Neural cell (in vitro differentiated cells): ENCODE data around the gene GLI3. TPM values are rescaled to one million over a fixed set of nuclear protein-coding genes. Genes with fewer than 3 reads are reported as not detected.

Experiments
- H2AFZ ChIP-seq: fragments of 200-600, 300-800 bp; sonication (generic), shearing (Covaris generic); 2 replicates; pipeline ENCODE4 v1.6.0; 2014; ENCODE audit warnings: low read depth, mild to moderate bottlenecking, antibody characterized with exemption, low read length, moderate library complexity
- H3F3A ChIP-seq: fragments of 200-600 bp; shearing (Covaris generic); 2 replicates; pipeline ENCODE4 v1.6.1; 2016; ENCODE audit warnings: mild to moderate bottlenecking, moderate library complexity, mixed read lengths, antibody characterized with exemption, low read length; ENCODE audit not compliant: insufficient read depth, poor library complexity, severe bottlenecking
- H3K27ac ChIP-seq: fragments of 200-600, 300-800 bp; sonication (generic), shearing (Covaris generic); 2 replicates; pipeline ENCODE4 v1.5.1; 2014; ENCODE audit warnings: mild to moderate bottlenecking, low read length, moderate library complexity
- H3K27me3 ChIP-seq: fragments of 300-800, 200-600 bp; sonication (generic), shearing (Covaris generic); 2 replicates; pipeline ENCODE4 v1.6.0; 2014; ENCODE audit warnings: mild to moderate bottlenecking, low read depth, low read length, moderate library complexity; ENCODE audit not compliant: insufficient read depth
- H3K36me3 ChIP-seq: fragments of 300-800, 200-600 bp; sonication (generic), shearing (Covaris generic); 2 replicates; pipeline ENCODE4 v1.5.1; 2014; ENCODE audit warnings: mild to moderate bottlenecking, antibody characterized with exemption, low read length, moderate library complexity; ENCODE audit not compliant: insufficient read depth
- H3K4me2 ChIP-seq: fragments of 300-800, 200-600 bp; sonication (generic), shearing (Covaris generic); 2 replicates; pipeline ENCODE4 v1.6.0; 2014; ENCODE audit warnings: mild to moderate bottlenecking, low read length
- H3K4me3 ChIP-seq: fragments of 300-800, 200-600 bp; sonication (generic), shearing (Covaris generic); 2 replicates; pipeline ENCODE4 v1.5.1; 2014; ENCODE audit warnings: mild to moderate bottlenecking, low read length, moderate library complexity
- H3K79me2 ChIP-seq: fragments of 200-600 bp; shearing (Covaris generic); replicated peaks from 2 replicates; pipeline ENCODE4 v1.6.0; 2014; ENCODE audit warnings: mild to moderate bottlenecking, low read length, moderate library complexity; ENCODE audit not compliant: insufficient read depth
- H3K9ac ChIP-seq: fragments of 300-800, 200-600 bp; sonication (generic), shearing (Covaris generic); 2 replicates; pipeline ENCODE4 v1.6.1; 2016; ENCODE audit warnings: mild to moderate bottlenecking, low read length, mixed read lengths
- H3K9me2 ChIP-seq: fragments of 200-600 bp; shearing (Covaris generic); 2 replicates; pipeline ENCODE4 v1.6.1; 2016; ENCODE audit warnings: mild to moderate bottlenecking, low read length, mixed read lengths; ENCODE audit not compliant: insufficient read depth
- H3K9me3 ChIP-seq: fragments of 200-600, 300-800 bp; sonication (generic), shearing (Covaris generic); 2 replicates; pipeline ENCODE4 v1.6.1; 2016; ENCODE audit warnings: mild to moderate bottlenecking, mixed run types, low read length, moderate library complexity, mixed read lengths
- H4K20me1 ChIP-seq: fragments of 200-600 bp; shearing (Covaris generic); 2 replicates; pipeline ENCODE4 v1.6.1; 2016; ENCODE audit warnings: mild to moderate bottlenecking, mixed run types; ENCODE audit not compliant: insufficient read depth
- EP300 ChIP-seq: fragments of 450-650 bp; conservative IDR thresholded peaks from 2 replicates; pipeline ENCODE4 v1.6.1; 2014; ENCODE audit warnings: antibody characterized with exemption, mild to moderate bottlenecking, moderate library complexity; ENCODE audit not compliant: poor library complexity, severe bottlenecking
- EZH2 ChIP-seq: fragments of 200-600, 300-800 bp; shearing (Covaris generic), sonication (generic); IDR thresholded peaks from 2 replicates; pipeline ENCODE4 v1.6.1; 2014; ENCODE audit warnings: antibody characterized with exemption, low read length, borderline replicate concordance, mild to moderate bottlenecking; ENCODE audit not compliant: insufficient read depth, poor library complexity, severe bottlenecking
- MXI1 ChIP-seq: fragments of 450-650 bp; conservative IDR thresholded peaks from 2 replicates; pipeline ENCODE4 v1.6.1; 2014; ENCODE audit warnings: antibody characterized with exemption, mild to moderate bottlenecking; ENCODE audit not compliant: poor library complexity, severe bottlenecking
- POLR2AphosphoS5 ChIP-seq: IDR thresholded peaks from 2 replicates; pipeline ENCODE4 v1.6.1; 2012
- RAD21 ChIP-seq: fragments of 450-650 bp; conservative IDR thresholded peaks from 2 replicates; pipeline ENCODE4 v1.6.1; 2014; ENCODE audit warnings: antibody characterized with exemption, mild to moderate bottlenecking, moderate library complexity
- SMC3 ChIP-seq: fragments of 450-650 bp; conservative IDR thresholded peaks from 2 replicates; pipeline ENCODE4 v1.6.1; 2014; ENCODE audit warnings: antibody characterized with exemption, mild to moderate bottlenecking, moderate library complexity; ENCODE audit not compliant: poor library complexity
- TAF1 ChIP-seq: IDR thresholded peaks from 2 replicates; pipeline ENCODE4 v1.6.1; 2012; ENCODE audit warnings: low read depth
- polyA plus RNA-seq: library from polyadenylated mRNA; depleted of rRNA; stranded (reverse); fragments of >200 nt; gene quantifications from 2 replicates; pipeline ENCODE4 v1.2.3, GENCODE V29; 2014
- TF ChIP-seq, protein P1 (sequence below): fragments of 450-650 bp; IDR thresholded peaks from 2 replicates; pipeline ENCODE4 v1.5.1; 2014; ENCODE audit warnings: antibody characterized with exemption, mild to moderate bottlenecking, moderate library complexity; ENCODE audit not compliant: poor library complexity, severe bottlenecking
- TF ChIP-seq, protein P2 (sequence below): IDR thresholded peaks from 2 replicates; pipeline ENCODE4 v1.6.1; 2012; ENCODE audit warnings: borderline replicate concordance

GLI3 gene
- polyA plus RNA-seq, 1 donor from 2014 or later, result 0.19 TPM

DNA sequence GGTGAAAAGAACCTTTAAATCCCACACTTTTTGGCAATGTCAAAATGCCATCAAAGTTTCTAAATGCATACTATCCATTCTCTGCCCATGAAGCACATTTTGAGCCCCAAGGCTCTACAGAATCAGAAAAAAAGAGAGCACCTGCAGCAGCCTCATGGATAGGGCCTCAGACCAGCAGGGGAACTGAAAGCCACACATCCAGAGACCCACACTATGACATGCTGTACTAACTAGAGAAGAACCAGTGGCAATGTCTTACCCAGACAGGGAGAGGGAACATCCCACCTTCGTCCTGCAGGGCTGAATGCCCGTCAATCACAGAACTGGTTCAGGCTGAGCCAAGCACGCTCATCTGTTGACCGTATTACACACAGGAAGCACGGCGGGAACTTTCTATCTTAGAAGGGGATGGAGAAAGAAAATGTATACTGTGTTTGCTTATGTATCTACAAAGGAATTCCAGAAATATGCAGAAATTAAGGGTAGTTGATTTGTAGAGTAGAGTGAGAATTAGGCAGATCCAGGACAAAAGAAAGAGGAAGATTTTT is 237.2 kb downstream of the GLI3 start:
- H4K20me1 ChIP-seq, result no peaks in the 10 kb centered on the region

DNA sequence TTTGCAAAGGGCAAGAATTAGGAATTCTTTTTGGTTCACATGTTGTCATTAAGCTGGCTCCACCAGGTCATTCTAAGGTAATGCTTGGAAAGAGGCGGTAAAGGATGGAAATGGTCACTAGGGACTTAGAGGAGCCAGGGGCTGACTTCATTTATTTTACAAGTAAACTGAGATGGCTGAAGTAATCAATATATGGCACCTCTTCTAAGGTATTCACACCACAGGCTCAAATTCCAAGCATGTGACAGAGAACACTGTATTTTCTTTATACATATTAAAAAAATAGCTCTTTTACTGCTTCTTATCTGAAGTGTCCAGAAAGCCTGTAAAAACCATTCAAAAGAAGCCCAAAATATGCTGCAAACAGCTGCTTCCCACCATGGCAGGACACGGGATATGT is 239.0 kb downstream of the GLI3 start:
- Histone ChIP-seq H3K27ac (no peak overlapping the region), H3K79me2 (no peaks in the 10 kb centered on the region), H3K36me3 (no peaks in the 10 kb centered on the region), H3K9ac (no peak overlapping the region), H3F3A (no peaks in the 10 kb centered on the region), H4K20me1 (no peaks in the 10 kb centered on the region), H3K9me3 (no peaks in the 10 kb centered on the region), H3K9me2 (no peaks in the 10 kb centered on the region), H3K4me3 (no peak overlapping the region), H3K27me3 (no peaks in the 10 kb centered on the region), H2AFZ (no peak overlapping the region), H3K4me2 (no peak overlapping the region)
- TF ChIP-seq POLR2AphosphoS5 (no peak), SMC3 (no peak), MXI1 (no peak)
- TF ChIP-seq, protein P1, sequence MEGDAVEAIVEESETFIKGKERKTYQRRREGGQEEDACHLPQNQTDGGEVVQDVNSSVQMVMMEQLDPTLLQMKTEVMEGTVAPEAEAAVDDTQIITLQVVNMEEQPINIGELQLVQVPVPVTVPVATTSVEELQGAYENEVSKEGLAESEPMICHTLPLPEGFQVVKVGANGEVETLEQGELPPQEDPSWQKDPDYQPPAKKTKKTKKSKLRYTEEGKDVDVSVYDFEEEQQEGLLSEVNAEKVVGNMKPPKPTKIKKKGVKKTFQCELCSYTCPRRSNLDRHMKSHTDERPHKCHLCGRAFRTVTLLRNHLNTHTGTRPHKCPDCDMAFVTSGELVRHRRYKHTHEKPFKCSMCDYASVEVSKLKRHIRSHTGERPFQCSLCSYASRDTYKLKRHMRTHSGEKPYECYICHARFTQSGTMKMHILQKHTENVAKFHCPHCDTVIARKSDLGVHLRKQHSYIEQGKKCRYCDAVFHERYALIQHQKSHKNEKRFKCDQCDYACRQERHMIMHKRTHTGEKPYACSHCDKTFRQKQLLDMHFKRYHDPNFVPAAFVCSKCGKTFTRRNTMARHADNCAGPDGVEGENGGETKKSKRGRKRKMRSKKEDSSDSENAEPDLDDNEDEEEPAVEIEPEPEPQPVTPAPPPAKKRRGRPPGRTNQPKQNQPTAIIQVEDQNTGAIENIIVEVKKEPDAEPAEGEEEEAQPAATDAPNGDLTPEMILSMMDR, result no peak

More for the DNA sequence above, 237.2 kb downstream of the GLI3 start:
- TF ChIP-seq, protein P2, sequence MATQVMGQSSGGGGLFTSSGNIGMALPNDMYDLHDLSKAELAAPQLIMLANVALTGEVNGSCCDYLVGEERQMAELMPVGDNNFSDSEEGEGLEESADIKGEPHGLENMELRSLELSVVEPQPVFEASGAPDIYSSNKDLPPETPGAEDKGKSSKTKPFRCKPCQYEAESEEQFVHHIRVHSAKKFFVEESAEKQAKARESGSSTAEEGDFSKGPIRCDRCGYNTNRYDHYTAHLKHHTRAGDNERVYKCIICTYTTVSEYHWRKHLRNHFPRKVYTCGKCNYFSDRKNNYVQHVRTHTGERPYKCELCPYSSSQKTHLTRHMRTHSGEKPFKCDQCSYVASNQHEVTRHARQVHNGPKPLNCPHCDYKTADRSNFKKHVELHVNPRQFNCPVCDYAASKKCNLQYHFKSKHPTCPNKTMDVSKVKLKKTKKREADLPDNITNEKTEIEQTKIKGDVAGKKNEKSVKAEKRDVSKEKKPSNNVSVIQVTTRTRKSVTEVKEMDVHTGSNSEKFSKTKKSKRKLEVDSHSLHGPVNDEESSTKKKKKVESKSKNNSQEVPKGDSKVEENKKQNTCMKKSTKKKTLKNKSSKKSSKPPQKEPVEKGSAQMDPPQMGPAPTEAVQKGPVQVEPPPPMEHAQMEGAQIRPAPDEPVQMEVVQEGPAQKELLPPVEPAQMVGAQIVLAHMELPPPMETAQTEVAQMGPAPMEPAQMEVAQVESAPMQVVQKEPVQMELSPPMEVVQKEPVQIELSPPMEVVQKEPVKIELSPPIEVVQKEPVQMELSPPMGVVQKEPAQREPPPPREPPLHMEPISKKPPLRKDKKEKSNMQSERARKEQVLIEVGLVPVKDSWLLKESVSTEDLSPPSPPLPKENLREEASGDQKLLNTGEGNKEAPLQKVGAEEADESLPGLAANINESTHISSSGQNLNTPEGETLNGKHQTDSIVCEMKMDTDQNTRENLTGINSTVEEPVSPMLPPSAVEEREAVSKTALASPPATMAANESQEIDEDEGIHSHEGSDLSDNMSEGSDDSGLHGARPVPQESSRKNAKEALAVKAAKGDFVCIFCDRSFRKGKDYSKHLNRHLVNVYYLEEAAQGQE, result no peak
- TF ChIP-seq RAD21 (no peak), POLR2AphosphoS5 (no peak), SMC3 (no peak), EZH2 (no peak), EP300 (no peak), TAF1 (no peak), MXI1 (no peak)
- TF ChIP-seq, protein P1, result no peak
- no peak overlapping the region for H3K4me2 ChIP-seq
- H3K27me3 ChIP-seq, result no peaks in the 10 kb centered on the region
- H3K36me3 ChIP-seq, result no peaks in the 10 kb centered on the region
- no peak overlapping the region for H3K9ac ChIP-seq
- H2AFZ ChIP-seq, result no peak overlapping the region
- H3K79me2 ChIP-seq, result no peaks in the 10 kb centered on the region
- no peaks in the 10 kb centered on the region for H3K9me2 ChIP-seq
- H3K27ac ChIP-seq, result no peak overlapping the region
- no peaks in the 10 kb centered on the region for H3F3A ChIP-seq
- H3K4me3 ChIP-seq, result no peak overlapping the region
- H3K9me3 ChIP-seq, result no peaks in the 10 kb centered on the region
